ENCODE data around the gene GALNTL6. TPM values are rescaled to one million over a fixed set of nuclear protein-coding genes. Genes with fewer than 3 reads are reported as not detected.

The GALNTL6 gene
- total RNA-seq, 1 donor from 2014 or later, result 0.10 TPM

- Mint-ChIP-seq H3K4me3 (ENCODE audit: unreplicated experiment) (no peak overlapping the region), H3K27me3 (ENCODE audit: unreplicated experiment) (peaks cover 2% of the 10 kb centered on the region), H3K4me1 (ENCODE audit: unreplicated experiment) (no peaks in the 10 kb centered on the region), H3K27ac (ENCODE audit: unreplicated experiment) (no peak overlapping the region), H3K9me3 (ENCODE audit: unreplicated experiment) (no peaks in the 10 kb centered on the region), H3K36me3 (ENCODE audit: low read depth, unreplicated experiment) (no peaks in the 10 kb centered on the region)
- no peak for DNase-seq (ENCODE audit: low spot score)
- no peak for TF ChIP-seq CTCF (IDR thresholded peaks at IDR 0.05; ENCODE audit: unreplicated experiment)
Measured at GRCh38 chr4:172514011-172514410, 700.8 kb downstream of the GALNTL6 start.

GRCh38 chr4:172514801-172515200 is 701.6 kb downstream of the GALNTL6 start:
- no peak for TF ChIP-seq CTCF (IDR thresholded peaks at IDR 0.05; ENCODE audit: unreplicated experiment)
- no peak overlapping the region for H3K27ac Mint-ChIP-seq (ENCODE audit: unreplicated experiment)
- no peaks in the 10 kb centered on the region for H3K36me3 Mint-ChIP-seq (ENCODE audit: low read depth, unreplicated experiment)
- H3K4me1 Mint-ChIP-seq (ENCODE audit: unreplicated experiment), result no peaks in the 10 kb centered on the region
- H3K27me3 Mint-ChIP-seq (ENCODE audit: unreplicated experiment), result peaks cover 2% of the 10 kb centered on the region
- H3K9me3 Mint-ChIP-seq (ENCODE audit: unreplicated experiment), result no peaks in the 10 kb centered on the region
- no peak overlapping the region for H3K4me3 Mint-ChIP-seq (ENCODE audit: unreplicated experiment)
- no peak for DNase-seq (ENCODE audit: low spot score)

- Mint-ChIP-seq H3K27ac (ENCODE audit: unreplicated experiment) (no peak overlapping the region), H3K27me3 (ENCODE audit: unreplicated experiment) (peaks cover 2% of the 10 kb centered on the region), H3K36me3 (ENCODE audit: low read depth, unreplicated experiment) (no peaks in the 10 kb centered on the region), H3K4me3 (ENCODE audit: unreplicated experiment) (no peak overlapping the region), H3K9me3 (ENCODE audit: unreplicated experiment) (no peaks in the 10 kb centered on the region), H3K4me1 (ENCODE audit: unreplicated experiment) (no peaks in the 10 kb centered on the region)
- no peak for DNase-seq (ENCODE audit: low spot score)
- TF ChIP-seq CTCF (IDR thresholded peaks at IDR 0.05; ENCODE audit: unreplicated experiment), result no peak
Measured at GRCh38 chr4:172515266-172515879, 702.2 kb downstream of the GALNTL6 start.

- no peak overlapping the region for H3K4me3 Mint-ChIP-seq (ENCODE audit: unreplicated experiment)
- TF ChIP-seq CTCF (IDR thresholded peaks at IDR 0.05; ENCODE audit: unreplicated experiment), result no peak
Measured at GRCh38 chr4:172517391-172517790, 704.2 kb downstream of the GALNTL6 start.

GRCh38 chr4:172521248-172521647 is 708.0 kb downstream of the GALNTL6 start:
- no peak for DNase-seq (ENCODE audit: low spot score)
- H3K27ac Mint-ChIP-seq (ENCODE audit: unreplicated experiment), result no peak overlapping the region
- H3K9me3 Mint-ChIP-seq (ENCODE audit: unreplicated experiment), result no peaks in the 10 kb centered on the region
- no peak overlapping the region for H3K4me3 Mint-ChIP-seq (ENCODE audit: unreplicated experiment)
- H3K36me3 Mint-ChIP-seq (ENCODE audit: low read depth, unreplicated experiment), result no peaks in the 10 kb centered on the region
- TF ChIP-seq CTCF (IDR thresholded peaks at IDR 0.05; ENCODE audit: unreplicated experiment), result no peak
- H3K4me1 Mint-ChIP-seq (ENCODE audit: unreplicated experiment), result no peaks in the 10 kb centered on the region
- H3K27me3 Mint-ChIP-seq (ENCODE audit: unreplicated experiment), result no peaks in the 10 kb centered on the region

More at GRCh38 chr4:172517391-172517790, 704.2 kb downstream of the GALNTL6 start:
- Mint-ChIP-seq H3K27ac (ENCODE audit: unreplicated experiment) (no peak overlapping the region), H3K9me3 (ENCODE audit: unreplicated experiment) (no peaks in the 10 kb centered on the region), H3K27me3 (ENCODE audit: unreplicated experiment) (peaks cover 2% of the 10 kb centered on the region), H3K4me1 (ENCODE audit: unreplicated experiment) (no peaks in the 10 kb centered on the region), H3K36me3 (ENCODE audit: low read depth, unreplicated experiment) (no peaks in the 10 kb centered on the region)
- no peak for DNase-seq (ENCODE audit: low spot score)
